Pancreas (tissue), 10 donors: ENCODE data around the gene CCDC12. TPM values are rescaled to one million over a fixed set of nuclear protein-coding genes. Genes with fewer than 3 reads are reported as not detected.
A peak's percentile ranks its signal among the peaks of the same experiment; 100 is the strongest.

ENCODE experiments used
- ATAC-seq, 4 donors: fragments of 200-7000 bp; cut with Tn5 transposase; one replicate each; pipeline versions ENCODE4 v1.8.0 to v1.9.1; 2020; ENCODE audit warnings: mild to moderate bottlenecking in 4 of 4, moderate library complexity in 4 of 4
- DNase-seq, 6 donors: peaks; one replicate each; pipeline ENCODE4 v3.0.0-alpha.2; 2020
- FAIRE-seq: peaks from 2 replicates; lab custom pipeline; 2012; peaks lifted over from hg19 to GRCh38; lab: Jason Lieb, UNC
- H3K27ac ChIP-seq, 4 donors: fragments of 200-600 bp; sonication (generic); 1 replicate in 3 of 4; 2 replicates in 1 of 4; pipeline versions ENCODE4 v1.5.0 to v1.8.0; 2020
- H3K27me3 ChIP-seq, 4 donors: fragments of 200-600 bp; one replicate each; pipeline ENCODE4 v1.8.0; 2021
- H3K36me3 ChIP-seq, 3 donors: fragments of 200-600 bp; sonication (generic) in 1 of 3; one replicate each; pipeline versions ENCODE4 v1.5.0 to v1.8.0; 2020 to 2021
- H3K4me1 ChIP-seq, 3 donors: fragments of 200-600 bp; one replicate each; pipeline ENCODE4 v1.8.0; 2021
- H3K4me3 ChIP-seq, 4 donors: fragments of 200-600 bp; sonication (generic) in 2 of 4; one replicate each; pipeline versions ENCODE4 v1.5.0 to v1.8.0; 2020 to 2021
- H3K9me3 ChIP-seq, 4 donors: fragments of 200-600 bp; one replicate each; pipeline ENCODE4 v1.8.0; 2021
- WGBS, 2 donors: extraction: QIAGEN DNeasy Blood & Tissue Kit; methylation state at CpG; one replicate each; pipeline ENCODE4 v1.1.7; 2013; 5-methylcytosine and 5-hydroxymethylcytosine counted together
- intact Hi-C, 3 donors: fragments of 100-400 bp; cut with DNase I; formaldehyde crosslinking; loops; one replicate each; pipeline versions ENCODE4 v1.11.1 to v1.14.2; 2022
- polyA plus RNA-seq, 2 donors: library from polyadenylated mRNA; stranded (reverse); fragments of 200-250 nt; gene quantifications; one replicate each; pipeline ENCODE4 v1.2.3, GENCODE V29; 2013
- total RNA-seq, 6 donors: library from RNA; stranded (reverse); fragmentation: NEBNext Ultra II Directional in 4 of 6; extraction: Animal tissue kit (Norgen Biotek cat#: 25700) in 4 of 6; gene quantifications; one replicate each; pipeline versions ENCODE4 v1.2.1 to v1.2.4, GENCODE V29; 2021 to 2023
- TF ChIP-seq, protein P1 (sequence below), 4 donors: fragments of 200-600 bp; sonication (generic) in 3 of 4; IDR thresholded peaks; one replicate each; pipeline versions ENCODE4 v1.5.0 to v1.8.0; 2021; ENCODE audit warnings: antibody characterized with exemption in 4 of 4
- donor health status: healthy with polysubstance abuse.
- donor health status: DM: no; HTN: no; CAD: no; lungs with moderate emphysema.
- donor health status: DM: no; HTN: no; CAD: no.
- donor health status: control.
- donor health status: control.
- donor health status: Bipolar disorder and iron deficiency.
- donor health status: DM: yes; HTN: yes; CAD: no.
- donor health status: DM: no; HTN: no; CAD: no.
- donor health status: DM: no; HTN: no; CAD: no.
- donor health status: DM: yes; HTN: yes; CAD: no.

CCDC12 gene
- total and polyA plus RNA-seq, 8 donors: 20.7 to 82.8 (median 24.9) TPM

DNA sequence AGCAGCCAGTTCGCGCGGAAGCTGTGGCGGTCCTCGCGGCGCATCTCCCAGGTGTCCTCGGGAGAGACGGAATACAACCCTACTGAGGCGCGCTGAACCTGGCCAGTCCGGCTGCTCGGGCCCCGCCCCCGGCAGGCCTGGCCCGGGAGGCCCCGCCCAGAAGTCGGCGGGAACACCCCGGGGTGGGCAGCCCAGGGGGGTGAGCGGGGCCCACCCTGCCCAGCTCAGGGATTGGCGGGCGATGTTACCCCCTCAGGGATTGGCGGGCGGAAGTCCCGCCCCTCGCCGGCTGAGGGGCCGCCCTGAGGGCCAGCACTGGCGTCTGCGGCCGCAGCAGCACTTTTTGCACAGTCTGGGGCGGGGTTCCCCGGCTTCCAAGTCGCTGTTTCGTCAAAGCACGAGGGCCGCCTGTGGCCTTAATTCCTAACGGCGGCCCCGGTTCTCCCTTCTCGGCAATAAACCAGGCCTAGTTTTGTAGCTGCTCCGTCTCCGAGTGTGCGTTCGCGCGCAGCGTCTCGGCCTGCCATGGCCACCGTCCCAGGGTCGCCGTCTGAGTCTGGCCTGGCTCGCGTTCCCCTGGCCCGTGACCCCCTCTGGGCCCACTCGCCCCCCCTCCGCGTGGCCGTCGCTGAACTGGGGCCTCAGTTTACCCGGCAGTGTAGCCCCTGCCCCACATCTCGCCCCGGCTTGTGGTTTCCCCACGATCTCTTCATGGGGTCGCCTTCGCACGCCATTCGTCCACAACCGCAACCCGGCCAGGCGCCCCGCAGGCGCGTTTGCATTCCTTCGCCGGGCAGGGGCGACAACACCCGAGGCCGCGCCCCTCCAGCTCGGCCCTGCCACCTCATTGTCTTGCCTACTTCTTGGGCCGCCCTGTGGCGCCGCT lies 32.9 kb upstream of the CCDC12 start:
- Histone ChIP-seq H3K4me1 (no peaks in the 10 kb centered on the region), H3K9me3 (no peaks in the 10 kb centered on the region), H3K36me3 (peaks cover 0 to 20% (median 0%) of the 10 kb centered on the region in 3 donors), H3K4me3 (peak overlapping the region; percentile 27 to 60 (median 34)), H3K27ac (peak overlapping the region in 3 of 4 donors; percentile 33 to 67 (median 52)), H3K27me3 (no peaks in the 10 kb centered on the region)
- intact Hi-C loops: no loop called here
- DNase-seq: peak; percentile 87 to 93 (median 90)
- TF ChIP-seq, protein P1, sequence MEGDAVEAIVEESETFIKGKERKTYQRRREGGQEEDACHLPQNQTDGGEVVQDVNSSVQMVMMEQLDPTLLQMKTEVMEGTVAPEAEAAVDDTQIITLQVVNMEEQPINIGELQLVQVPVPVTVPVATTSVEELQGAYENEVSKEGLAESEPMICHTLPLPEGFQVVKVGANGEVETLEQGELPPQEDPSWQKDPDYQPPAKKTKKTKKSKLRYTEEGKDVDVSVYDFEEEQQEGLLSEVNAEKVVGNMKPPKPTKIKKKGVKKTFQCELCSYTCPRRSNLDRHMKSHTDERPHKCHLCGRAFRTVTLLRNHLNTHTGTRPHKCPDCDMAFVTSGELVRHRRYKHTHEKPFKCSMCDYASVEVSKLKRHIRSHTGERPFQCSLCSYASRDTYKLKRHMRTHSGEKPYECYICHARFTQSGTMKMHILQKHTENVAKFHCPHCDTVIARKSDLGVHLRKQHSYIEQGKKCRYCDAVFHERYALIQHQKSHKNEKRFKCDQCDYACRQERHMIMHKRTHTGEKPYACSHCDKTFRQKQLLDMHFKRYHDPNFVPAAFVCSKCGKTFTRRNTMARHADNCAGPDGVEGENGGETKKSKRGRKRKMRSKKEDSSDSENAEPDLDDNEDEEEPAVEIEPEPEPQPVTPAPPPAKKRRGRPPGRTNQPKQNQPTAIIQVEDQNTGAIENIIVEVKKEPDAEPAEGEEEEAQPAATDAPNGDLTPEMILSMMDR (IDR thresholded peaks at IDR 0.05): no peak
- peak; percentile 85 to 95 (median 92) for ATAC-seq
- FAIRE-seq: no peak
- WGBS, 2 donors: 25 to 31% methylated on average over 58 to 85 of the region's 85 CpGs

DNA sequence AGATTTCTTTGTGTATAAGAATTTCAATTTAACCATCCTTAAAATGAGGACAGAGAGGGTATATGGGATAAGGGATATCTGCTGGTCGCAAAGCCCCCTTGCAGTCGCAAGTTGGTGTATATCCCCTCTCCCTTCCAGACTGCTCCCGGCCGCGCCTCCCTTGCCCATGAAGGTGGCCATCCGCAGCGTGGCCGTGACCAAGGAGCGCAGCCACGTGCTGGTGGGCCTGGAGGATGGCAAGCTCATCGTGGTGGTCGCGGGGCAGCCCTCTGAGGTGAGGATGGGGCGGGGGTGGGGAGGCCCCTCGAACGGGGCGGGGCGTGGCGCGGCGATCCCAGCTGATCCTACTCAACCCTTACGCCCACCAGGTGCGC lies 32.3 kb upstream of the CCDC12 start:
- TF ChIP-seq, protein P1 (IDR thresholded peaks at IDR 0.05): no peak
- H3K4me1 ChIP-seq: no peaks in the 10 kb centered on the region
- intact Hi-C loops: no loop called here
- DNase-seq: no peak
- ATAC-seq: no peak
- H3K27me3 ChIP-seq: no peaks in the 10 kb centered on the region
- no peak overlapping the region for H3K27ac ChIP-seq
- peak overlapping the region; percentile 27 to 60 (median 34) for H3K4me3 ChIP-seq
- H3K9me3 ChIP-seq: no peaks in the 10 kb centered on the region
- FAIRE-seq: no peak
- WGBS, 2 donors: 43 to 59% methylated on average over 14 to 23 of the region's 23 CpGs
- peaks cover 0 to 20% (median 0%) of the 10 kb centered on the region in 3 donors for H3K36me3 ChIP-seq

DNA sequence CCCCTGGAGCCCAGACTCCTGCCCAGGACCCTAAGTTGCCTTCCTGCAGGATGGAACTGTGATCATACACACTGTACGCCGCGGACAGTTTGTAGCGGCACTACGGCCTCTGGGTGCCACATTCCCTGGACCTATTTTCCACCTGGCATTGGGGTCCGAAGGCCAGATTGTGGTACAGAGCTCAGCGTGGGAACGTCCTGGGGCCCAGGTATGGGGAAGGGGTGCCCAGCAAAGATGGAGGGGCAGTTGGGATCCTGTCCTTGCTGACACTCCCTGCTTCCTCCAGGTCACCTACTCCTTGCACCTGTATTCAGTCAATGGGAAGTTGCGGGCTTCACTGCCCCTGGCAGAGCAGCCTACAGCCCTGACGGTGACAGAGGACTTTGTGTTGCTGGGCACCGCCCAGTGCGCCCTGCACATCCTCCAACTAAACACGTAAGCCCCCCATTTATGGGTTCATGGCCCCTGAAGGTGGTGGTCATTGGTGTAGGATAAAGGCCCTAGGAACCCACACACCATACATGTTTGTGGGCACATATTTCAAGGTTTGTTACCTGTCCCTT lies 31.8 kb upstream of the CCDC12 start:
- ATAC-seq: no peak
- no peaks in the 10 kb centered on the region for H3K27me3 ChIP-seq
- TF ChIP-seq, protein P1 (IDR thresholded peaks at IDR 0.05): no peak
- H3K4me3 ChIP-seq: no peak overlapping the region
- no peak for FAIRE-seq
- peak in 2 of 6 donors; percentile 5 to 16 for DNase-seq
- peaks cover 0 to 24% (median 0%) of the 10 kb centered on the region in 3 donors for H3K36me3 ChIP-seq
- H3K4me1 ChIP-seq: no peaks in the 10 kb centered on the region
- intact Hi-C loops: no loop called here
- no peaks in the 10 kb centered on the region for H3K9me3 ChIP-seq
- H3K27ac ChIP-seq: no peak overlapping the region
- 92 to 95% methylated on average over 13 of the region's 13 CpGs for WGBS, 2 donors

DNA sequence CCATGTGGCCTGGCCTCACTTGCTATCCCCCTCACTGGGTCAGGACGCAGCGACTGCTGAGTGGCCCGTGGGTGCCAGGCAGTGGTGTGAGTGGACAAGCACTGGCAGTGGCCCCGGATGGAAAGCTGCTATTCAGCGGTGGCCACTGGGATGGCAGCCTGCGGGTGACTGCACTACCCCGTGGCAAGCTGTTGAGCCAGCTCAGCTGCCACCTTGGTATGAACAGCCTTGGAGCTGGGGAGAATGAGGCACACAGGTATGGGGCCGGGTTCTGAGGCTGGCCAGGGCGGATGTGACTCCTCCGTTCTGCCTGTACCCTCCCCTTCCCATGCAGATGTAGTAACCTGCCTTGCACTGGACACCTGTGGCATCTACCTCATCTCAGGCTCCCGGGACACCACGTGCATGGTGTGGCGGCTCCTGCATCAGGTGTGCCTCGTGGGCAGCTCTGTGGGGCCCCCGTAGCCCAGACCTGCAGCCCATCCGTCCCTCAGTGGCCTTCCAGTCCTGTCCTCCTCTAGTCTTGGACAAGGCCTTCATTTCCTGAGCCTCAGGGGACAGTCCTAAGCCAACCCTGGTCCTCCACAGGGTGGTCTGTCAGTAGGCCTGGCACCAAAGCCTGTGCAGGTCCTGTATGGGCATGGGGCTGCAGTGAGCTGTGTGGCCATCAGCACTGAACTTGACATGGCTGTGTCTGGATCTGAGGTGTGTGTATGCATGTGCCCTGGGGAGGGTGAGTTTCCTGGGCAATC lies 31.1 kb upstream of the CCDC12 start:
- no peak for ATAC-seq
- H3K4me3 ChIP-seq: no peak overlapping the region
- no peaks in the 10 kb centered on the region for H3K9me3 ChIP-seq
- H3K27me3 ChIP-seq: no peaks in the 10 kb centered on the region
- no peak for FAIRE-seq
- WGBS, 2 donors: 89 to 90% methylated on average over 13 to 16 of the region's 16 CpGs
- no peak overlapping the region for H3K27ac ChIP-seq
- intact Hi-C loops: no loop called here
- TF ChIP-seq, protein P1 (IDR thresholded peaks at IDR 0.05): no peak
- peaks cover 0 to 30% (median 0%) of the 10 kb centered on the region in 3 donors for H3K36me3 ChIP-seq
- H3K4me1 ChIP-seq: no peaks in the 10 kb centered on the region
- peak in 3 of 6 donors; percentile 2 to 42 (median 19) for DNase-seq
